GM12864 (cell line): Measurements from ENCODE around the gene USH2A.
A peak's percentile ranks its signal among the peaks of the same experiment; 100 is the strongest.

Source experiments
- DNase-seq: peaks from one replicate; pipeline ENCODE4 v3.0.0-alpha.2; 2011; ENCODE audit warnings: low read depth
- H3K4me3 ChIP-seq: 2 replicates; pipeline ENCODE4 v1.5.1; 2011; ENCODE audit warnings: mild to moderate bottlenecking, low read depth, low read length, control low read depth
- CTCF ChIP-seq: IDR thresholded peaks from 2 replicates; pipeline ENCODE4 v1.5.1; 2011; ENCODE audit warnings: low read depth, mild to moderate bottlenecking, moderate library complexity, low read length, control low read depth, inconsistent platforms; ENCODE audit errors: missing control alignments

Gene USH2A

GRCh38 chr1:215895893-215896292, 527.4 kb downstream of the USH2A start:
- no peak for TF ChIP-seq CTCF
- DNase-seq = no peak
- no peak overlapping the region for H3K4me3 ChIP-seq

GRCh38 chr1:215895276-215895675, 528.0 kb downstream of the USH2A start:
- no peak for TF ChIP-seq CTCF
- DNase-seq = no peak
- no peak overlapping the region for H3K4me3 ChIP-seq

GRCh38 chr1:215894617-215895016, 528.6 kb downstream of the USH2A start:
- H3K4me3 ChIP-seq = no peak overlapping the region
- no peak for TF ChIP-seq CTCF
- no peak for DNase-seq

DNA sequence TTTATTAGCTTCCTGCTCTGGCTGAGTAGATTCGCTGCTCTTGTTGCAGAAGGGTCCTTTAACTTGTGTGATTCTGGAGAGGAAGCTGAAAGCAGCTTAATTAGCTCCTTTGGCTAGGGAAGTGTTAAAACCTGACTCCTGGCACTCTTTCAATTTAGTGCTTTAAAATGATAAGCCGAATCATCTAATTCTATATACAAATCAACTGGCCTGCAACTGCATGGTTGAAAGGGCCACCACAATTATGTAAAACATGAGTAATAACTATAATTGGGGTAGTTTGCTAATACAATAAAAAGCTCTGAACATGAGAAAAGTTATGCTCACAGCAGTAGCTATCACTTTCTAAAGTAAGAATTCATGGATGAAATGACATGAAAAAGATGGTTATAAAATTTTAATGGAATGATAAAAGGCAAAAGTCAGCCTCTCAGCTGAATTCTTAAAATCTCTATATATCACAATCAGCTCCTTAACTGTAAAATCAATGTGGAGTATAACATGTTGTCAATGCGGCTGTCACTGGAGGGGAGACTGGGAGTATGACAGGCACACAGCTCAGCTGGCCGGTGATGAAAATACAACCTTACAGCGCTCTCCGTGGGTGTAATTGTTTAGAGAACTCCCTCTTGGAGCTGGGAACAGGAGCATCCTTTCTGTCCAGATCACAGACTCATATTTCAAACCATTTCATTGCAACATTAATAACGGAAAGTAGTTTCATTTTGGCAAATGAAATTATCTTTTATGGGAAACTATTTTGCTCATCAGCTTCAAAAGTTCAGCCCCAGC, 531.8 kb downstream of the USH2A start:
- H3K4me3 ChIP-seq = no peak overlapping the region
- DNase-seq = no peak
- no peak for TF ChIP-seq CTCF

DNA sequence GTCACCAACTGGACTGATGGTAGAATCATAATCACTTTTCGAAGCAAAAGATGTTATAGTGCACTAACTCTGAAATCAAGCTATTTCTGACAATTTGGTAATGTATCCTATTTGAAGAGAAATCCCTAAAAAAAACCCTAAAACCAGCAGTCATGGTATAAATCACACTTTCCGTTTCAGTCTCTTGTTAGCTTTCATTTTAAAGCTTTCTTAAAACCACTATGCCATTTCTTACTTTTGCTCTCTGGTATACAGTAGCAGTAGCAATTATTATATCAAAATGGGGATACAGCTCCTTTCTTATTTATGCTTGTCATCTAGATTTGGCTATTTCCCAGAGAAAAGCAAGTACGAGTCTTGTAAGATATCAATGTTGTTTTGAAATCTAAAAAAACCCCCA, 532.8 kb downstream of the USH2A start:
- peak; percentile 7 for DNase-seq
- no peak for TF ChIP-seq CTCF
- no peak overlapping the region; the same call in 1 of the 2 replicates for H3K4me3 ChIP-seq

- DNase-seq = no peak
These were observed 533.4 kb downstream of the USH2A start for GRCh38 chr1:215889871-215890270.

More at GRCh38 chr1:215889871-215890270, 533.4 kb downstream of the USH2A start:
- H3K4me3 ChIP-seq = no peak overlapping the region
- TF ChIP-seq CTCF = no peak
